HG02642 (cell line): Measurements from ENCODE around the gene AR.

ENCODE experiments used
- ATAC-seq: cut with Tn5 transposase; IDR thresholded peaks from one replicate; pipeline ENCODE4 v1.9.1; 2021; ENCODE audit warnings: mild to moderate bottlenecking; ENCODE audit not compliant: unreplicated experiment, poor library complexity

Gene AR

GRCh38 chrX:67563469-67564448 lies 19.9 kb downstream of the AR start:
- ATAC-seq: no peak

- ATAC-seq: no peak
These were observed 20.7 kb downstream of the AR start for GRCh38 chrX:67564475-67564874.

GRCh38 chrX:67568769-67569168 lies 24.9 kb downstream of the AR start:
- ATAC-seq: no peak

GRCh38 chrX:67570839-67571238 lies 27.0 kb downstream of the AR start:
- no peak for ATAC-seq

GRCh38 chrX:67574696-67575095 lies 30.9 kb downstream of the AR start:
- ATAC-seq: no peak

- ATAC-seq: no peak
These were observed 38.6 kb downstream of the AR start for GRCh38 chrX:67582436-67582835.

GRCh38 chrX:67583171-67583570 lies 39.4 kb downstream of the AR start:
- ATAC-seq: no peak

GRCh38 chrX:67585401-67585800 lies 41.6 kb downstream of the AR start:
- ATAC-seq: no peak

- no peak for ATAC-seq
These were observed 44.3 kb downstream of the AR start for GRCh38 chrX:67587946-67588624.

- no peak for ATAC-seq
These were observed 53.3 kb downstream of the AR start for GRCh38 chrX:67596839-67597790.

- ATAC-seq: no peak
These were observed 55.7 kb downstream of the AR start for GRCh38 chrX:67599532-67599931.

- ATAC-seq: no peak
These were observed 58.0 kb downstream of the AR start for GRCh38 chrX:67601771-67602170.

GRCh38 chrX:67604979-67605703 lies 61.3 kb downstream of the AR start:
- no peak for ATAC-seq

GRCh38 chrX:67607466-67607865 lies 63.6 kb downstream of the AR start:
- ATAC-seq: no peak

- no peak for ATAC-seq
These were observed 66.5 kb downstream of the AR start for GRCh38 chrX:67610282-67610681.

GRCh38 chrX:67612231-67612630 lies 68.4 kb downstream of the AR start:
- ATAC-seq: no peak

GRCh38 chrX:67613366-67613765 lies 69.5 kb downstream of the AR start:
- ATAC-seq: no peak

- ATAC-seq: no peak
These were observed 70.2 kb downstream of the AR start for GRCh38 chrX:67613996-67614395.

GRCh38 chrX:67614423-67614822 lies 70.6 kb downstream of the AR start:
- ATAC-seq: no peak

- ATAC-seq: no peak
These were observed 75.4 kb downstream of the AR start for GRCh38 chrX:67619253-67619652.
